Stimulated activated CD8-positive, alpha-beta memory T cell treated with anti-CD3 and anti-CD28 coated beads, Interleukin-2, amount 100 ng/mL, for 48 hours (primary cell): ENCODE measurements around the gene SPTBN1.

Source experiments
- DNase-seq, 2 donors: peaks; one replicate each; pipeline ENCODE4 v3.0.0-alpha.2; 2020; ENCODE audit warnings: low read depth in 2 of 2

Gene SPTBN1

DNA sequence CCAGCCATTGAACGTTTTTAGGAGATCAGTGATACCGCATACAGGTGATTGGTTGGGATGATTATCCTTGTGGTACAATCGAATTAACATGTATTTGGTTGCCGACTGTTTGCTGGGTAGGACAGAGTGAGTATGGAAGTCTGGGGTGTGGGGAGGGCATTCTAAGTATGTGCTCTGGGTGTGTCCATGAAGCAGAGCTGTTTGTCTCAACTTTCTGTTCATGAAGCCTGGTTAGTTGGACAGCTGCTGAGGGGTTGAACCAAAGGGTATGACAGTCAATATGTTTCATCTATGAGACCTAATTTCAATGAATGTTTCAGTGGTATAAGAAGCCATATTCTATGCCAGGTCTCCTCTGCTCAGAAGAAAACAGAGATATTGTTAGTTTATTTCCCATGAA, 21.9 kb upstream of the SPTBN1 start:
- DNase-seq = no peak

DNA sequence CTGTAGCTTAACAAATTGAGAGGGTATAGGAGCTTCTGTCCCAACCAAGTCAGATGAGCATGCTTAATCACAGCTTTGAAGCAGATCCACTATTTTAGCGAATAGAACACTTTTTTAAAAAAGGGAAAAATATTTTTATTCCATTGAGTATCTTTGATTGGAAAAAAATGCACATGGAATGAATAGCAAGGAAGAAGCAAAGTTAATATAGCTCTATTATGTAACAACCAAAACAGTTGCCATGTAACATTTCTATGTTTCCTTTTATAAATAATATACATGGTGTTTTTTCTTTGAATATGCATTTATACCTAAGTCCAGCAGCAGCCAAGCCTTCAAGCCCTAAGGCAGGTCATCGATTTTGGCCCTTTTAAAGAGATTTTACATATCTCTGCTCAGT, 21.4 kb upstream of the SPTBN1 start:
- no peak for DNase-seq

- no peak for DNase-seq
Measured at GRCh38 chr2:54435325-54436226, 20.6 kb upstream of the SPTBN1 start.

DNA sequence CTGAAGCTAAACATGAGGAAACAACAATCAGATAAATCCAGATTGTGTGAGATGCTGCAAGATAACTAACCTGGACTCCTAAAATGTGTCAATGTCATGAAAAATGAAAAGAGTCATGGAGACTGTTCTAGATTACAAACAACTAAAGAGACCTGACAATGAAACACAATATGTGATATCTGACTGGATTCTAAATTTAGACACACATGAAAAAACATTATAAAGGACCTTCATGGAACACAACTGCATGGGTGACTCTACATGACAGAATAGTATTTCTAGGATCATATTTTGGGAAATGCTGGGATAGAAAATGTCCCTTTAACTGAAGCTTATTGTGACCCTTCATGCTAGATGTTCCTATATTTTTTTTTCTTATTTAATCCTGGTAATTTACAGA, 18.5 kb upstream of the SPTBN1 start:
- DNase-seq = no peak

DNA sequence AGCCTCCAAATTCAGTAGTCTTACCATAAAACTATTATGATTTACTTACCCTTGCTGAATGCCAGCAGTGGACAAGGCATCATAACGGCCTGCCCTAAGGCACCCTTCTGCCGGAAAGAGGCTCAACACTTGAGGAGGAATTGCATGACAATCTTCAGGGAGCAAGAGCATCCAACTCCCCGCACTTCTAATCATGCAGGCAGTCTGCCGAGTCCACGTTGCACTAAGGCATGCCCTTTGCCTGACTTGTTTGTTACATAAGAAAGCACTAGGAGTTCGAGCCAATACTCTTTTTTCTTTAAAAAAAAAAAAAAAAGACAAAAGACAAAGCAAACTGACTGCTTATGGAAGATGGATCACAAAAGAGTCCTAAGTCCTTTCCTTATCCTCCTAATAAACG, 17.9 kb upstream of the SPTBN1 start:
- no peak for DNase-seq

- no peak for DNase-seq
Measured at GRCh38 chr2:54439582-54439981, 16.5 kb upstream of the SPTBN1 start.

DNA sequence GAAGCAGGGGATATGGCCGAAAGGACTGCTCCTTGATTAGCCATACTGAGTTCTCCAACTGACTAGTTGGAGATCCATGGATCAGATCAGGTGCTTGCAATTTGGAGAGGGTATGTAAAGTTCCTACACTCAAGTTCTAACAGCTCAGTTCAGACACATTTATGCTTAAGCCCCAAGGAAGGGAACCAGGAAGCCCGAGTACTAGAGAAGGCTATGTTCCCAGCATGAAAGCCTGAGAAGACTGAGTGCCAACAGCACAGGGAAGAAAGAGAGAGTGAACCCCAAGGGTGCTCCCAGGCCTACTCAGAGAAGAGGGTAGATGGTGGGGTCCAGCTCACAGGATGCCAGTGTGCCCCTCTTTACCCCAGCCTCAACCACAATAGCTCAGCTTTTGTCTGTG, 16.1 kb upstream of the SPTBN1 start:
- no peak for DNase-seq

- no peak for DNase-seq
Measured at GRCh38 chr2:54444503-54444902, 11.6 kb upstream of the SPTBN1 start.

GRCh38 chr2:54446122-54446521, 10.0 kb upstream of the SPTBN1 start:
- no peak for DNase-seq

- DNase-seq = no peak
Measured at GRCh38 chr2:54446625-54447024, 9.5 kb upstream of the SPTBN1 start.

- no peak for DNase-seq
Measured at GRCh38 chr2:54454548-54455130, 1.5 kb upstream of the SPTBN1 start.

DNA sequence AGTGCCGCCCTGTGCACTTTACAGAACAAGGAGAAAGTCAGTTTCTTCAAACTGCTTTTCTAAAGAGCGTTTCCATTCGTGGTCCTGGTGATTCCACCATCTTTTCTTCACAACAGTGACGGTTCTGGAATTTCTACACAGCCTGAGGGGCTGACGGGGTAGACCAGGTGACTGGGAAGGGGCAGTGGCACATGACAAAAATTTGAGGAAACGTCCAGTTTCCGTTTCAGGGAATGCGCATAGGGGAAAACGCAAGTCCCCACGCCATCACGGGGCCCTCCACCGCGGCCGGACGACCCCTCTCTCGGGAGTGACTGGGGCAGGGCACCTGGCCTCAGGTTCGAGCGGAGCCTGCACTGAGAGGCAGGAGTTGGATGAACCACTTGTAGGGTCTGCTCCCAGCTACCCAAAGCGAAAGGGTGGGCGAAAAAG, 980 bp upstream of the SPTBN1 start:
- DNase-seq = no peak

DNA sequence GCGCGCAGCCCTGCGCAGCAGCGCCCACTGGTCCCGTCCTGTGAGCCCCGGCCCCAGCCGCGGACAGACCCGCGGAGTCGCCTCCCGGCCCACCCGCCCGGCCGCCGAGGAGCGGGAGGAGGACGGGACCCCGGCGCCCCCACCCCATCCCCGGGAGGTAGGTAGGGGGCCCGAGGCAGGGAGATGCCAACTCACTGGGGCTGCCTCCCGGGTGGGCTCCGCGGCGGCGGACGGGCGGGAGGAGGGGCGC, 160 bp downstream of the SPTBN1 start:
- no peak for DNase-seq

DNA sequence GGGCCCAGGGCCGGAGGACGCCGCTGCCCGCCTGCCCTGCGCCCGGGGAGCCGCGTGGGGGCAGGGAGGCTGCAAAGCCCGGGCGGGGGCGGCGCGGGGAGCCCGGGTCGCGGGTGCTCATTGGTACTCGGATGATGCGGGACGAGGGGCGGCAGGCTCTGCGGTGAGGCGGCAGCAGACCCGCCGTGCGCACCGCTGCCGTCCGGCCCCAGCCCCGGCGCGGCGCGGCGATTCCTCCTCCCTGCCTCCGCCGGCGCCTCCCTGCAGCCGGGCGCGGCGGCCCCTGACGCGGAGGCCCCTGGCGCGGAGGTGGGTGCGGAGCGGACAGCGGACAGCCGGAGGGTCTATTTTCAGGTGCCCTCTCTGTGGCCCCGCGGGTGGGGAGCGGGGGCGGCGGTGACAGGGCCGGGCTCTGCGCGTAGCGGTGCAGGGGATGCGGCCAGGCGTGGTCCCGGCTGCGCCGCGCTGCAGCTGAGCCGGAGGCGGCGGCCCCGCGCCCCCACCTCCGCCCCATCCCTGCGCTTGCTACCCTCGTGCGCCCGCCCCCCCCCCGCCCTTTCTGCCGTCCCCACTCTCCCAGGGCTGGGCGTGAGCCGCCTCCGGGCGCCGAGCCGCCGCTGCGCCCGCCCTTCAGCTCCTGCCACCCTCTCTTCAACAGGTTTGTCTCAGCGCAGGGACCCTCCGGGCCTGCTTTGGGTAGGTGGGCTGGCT, 640 bp downstream of the SPTBN1 start:
- DNase-seq = no peak

DNA sequence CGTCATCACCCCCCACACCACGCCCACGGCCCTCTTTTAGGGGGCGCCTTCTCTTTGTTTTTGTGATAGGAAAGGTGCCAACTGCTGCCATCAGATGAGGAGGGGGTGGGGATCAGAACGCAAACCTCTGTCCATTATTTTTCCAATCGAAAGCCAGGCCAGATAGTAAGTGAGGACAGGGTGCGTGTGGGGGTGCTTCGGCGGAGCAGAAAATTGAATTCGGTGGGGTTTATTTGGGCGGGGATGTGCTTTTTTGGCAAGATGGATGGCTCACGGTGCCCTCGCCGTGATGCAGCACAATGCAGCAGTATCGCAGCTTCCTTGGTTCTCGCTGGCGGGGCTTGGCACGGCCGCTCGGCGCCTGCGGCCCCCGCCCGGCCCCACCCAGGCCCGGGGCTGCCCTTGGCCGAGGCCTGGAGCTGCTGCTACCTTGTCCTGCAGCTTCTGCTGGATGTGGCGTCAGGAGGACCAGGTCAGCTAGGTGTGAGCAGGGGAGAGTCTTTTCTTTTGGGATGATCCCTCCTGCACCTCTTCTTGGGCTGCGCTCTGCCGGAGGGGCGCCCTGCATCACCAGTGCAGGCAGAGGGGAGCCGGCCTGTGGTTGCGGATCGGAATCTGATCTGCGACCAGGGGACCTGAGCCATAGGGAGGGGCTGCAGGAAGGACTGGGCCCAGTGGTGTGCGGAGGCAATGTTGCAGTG, 1.3 kb downstream of the SPTBN1 start:
- DNase-seq = no peak

GRCh38 chr2:54459037-54459441, 2.9 kb downstream of the SPTBN1 start:
- DNase-seq = no peak

GRCh38 chr2:54461261-54461660, 5.1 kb downstream of the SPTBN1 start:
- DNase-seq = no peak

DNA sequence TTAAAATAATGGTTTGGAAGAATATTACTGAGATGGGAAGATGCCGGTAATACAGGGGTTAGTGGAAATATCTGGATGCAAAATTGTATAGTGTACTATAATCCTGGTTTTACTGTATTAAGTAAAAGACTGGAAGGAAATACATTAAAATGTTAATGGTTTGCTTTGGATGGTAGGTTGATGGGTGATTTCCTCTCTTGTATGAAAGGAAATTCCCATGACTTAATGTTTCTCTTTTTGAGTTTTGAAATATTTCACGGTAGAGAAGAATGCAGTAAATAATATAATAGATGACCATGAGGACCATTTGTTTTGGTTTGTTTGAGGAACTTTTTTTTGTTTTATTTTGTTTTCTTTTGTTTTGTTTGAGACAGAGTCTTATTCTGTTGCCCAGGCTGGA, 8.2 kb downstream of the SPTBN1 start:
- DNase-seq = no peak

DNA sequence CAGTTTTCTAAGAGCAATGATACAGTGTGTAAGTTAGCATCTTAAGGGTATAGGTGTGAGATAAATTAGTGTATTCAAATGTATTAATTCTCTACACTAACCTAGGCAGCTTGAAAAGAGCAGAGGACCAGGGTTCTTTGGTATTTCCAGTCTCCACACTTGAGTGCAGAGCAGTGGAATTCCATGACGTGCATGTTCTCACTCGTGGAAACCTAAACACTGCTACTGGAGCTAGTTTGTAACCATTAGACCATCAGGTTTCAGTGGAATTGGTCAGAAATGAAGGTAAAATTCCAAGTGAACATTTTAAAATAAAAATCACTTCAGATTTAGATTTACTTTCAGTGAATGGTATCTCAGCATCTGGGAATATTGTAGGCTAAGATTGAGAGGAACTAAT, 9.0 kb downstream of the SPTBN1 start:
- no peak for DNase-seq

GRCh38 chr2:54466870-54467269, 10.7 kb downstream of the SPTBN1 start:
- DNase-seq = no peak

DNA sequence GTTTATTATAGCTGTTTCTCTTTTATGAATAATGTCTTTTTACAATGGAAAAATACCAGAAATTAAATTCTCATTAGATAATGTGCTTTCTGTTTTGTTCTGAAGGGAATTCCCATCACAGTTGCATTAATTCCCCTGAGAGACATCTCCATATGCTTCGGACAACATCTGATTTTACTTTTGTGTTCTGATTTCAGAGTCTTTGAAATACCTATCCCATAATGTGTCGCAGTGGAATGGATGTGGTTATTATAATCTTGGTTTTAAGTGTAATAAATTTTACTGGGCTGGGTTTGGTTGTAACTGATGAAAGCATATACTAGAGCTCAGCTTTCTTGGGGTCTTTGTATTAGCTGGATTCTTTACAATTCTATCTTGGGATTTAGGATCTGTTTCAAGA, 12.5 kb downstream of the SPTBN1 start:
- DNase-seq = no peak

GRCh38 chr2:54469484-54470053, 13.4 kb downstream of the SPTBN1 start:
- no peak for DNase-seq
